PC-3 (cell line): ENCODE measurements around the gene LCK. TPM values are rescaled to one million over a fixed set of nuclear protein-coding genes. Genes with fewer than 3 reads are reported as not detected.

Source experiments
- ATAC-seq: fragments of 200-7000 bp; cut with Tn5 transposase; 2 replicates; pipeline ENCODE4 v1.9.1; 2020; ENCODE audit warnings: mild to moderate bottlenecking, moderate library complexity
- BruUV-seq: library from RNA; stranded (reverse); fragments of 400-500 nt; replicated peaks from 2 replicates; lab custom pipeline; 2021; lab: Mats Ljungman, UMichigan
- CTCF ChIA-PET: fragments of 300-600 bp; sonication (Branson Sonifier 250); formaldehyde crosslinking; loops from one replicate; lab custom pipeline; 2022; ENCODE audit warnings: antibody characterized with exemption; lab: Charles Lee
- POLR2A ChIA-PET: fragments of 300-600 bp; sonication (Branson Sonifier 250); formaldehyde crosslinking; loops from one replicate; lab custom pipeline; 2022; ENCODE audit warnings: antibody characterized with exemption; ENCODE audit not compliant: unreplicated experiment; lab: Charles Lee
- DNase-seq: peaks from one replicate; pipeline ENCODE4 v3.0.0-alpha.2; 2015
- H2AFZ ChIP-seq: fragments of 300-600 bp; sonication (generic); 2 replicates; pipeline ENCODE4 v1.6.0; 2016; ENCODE audit warnings: antibody characterized with exemption, low read length
- H3F3A ChIP-seq: fragments of 300-600 bp; sonication (generic); one replicate; pipeline ENCODE4 v1.6.0; 2017; ENCODE audit warnings: antibody characterized with exemption, low read length, control low read depth, mild to moderate bottlenecking; ENCODE audit not compliant: unreplicated experiment
- H3K27ac ChIP-seq: fragments of 300-600 bp; sonication (generic); 2 replicates; pipeline ENCODE4 v1.5.1; 2016; ENCODE audit warnings: mild to moderate bottlenecking, low read length
- H3K27me3 ChIP-seq: fragments of 300-600 bp; sonication (generic); 2 replicates; pipeline ENCODE4 v1.6.1; 2016; ENCODE audit warnings: low read length, mixed read lengths
- H3K36me3 ChIP-seq: fragments of 300-600 bp; sonication (generic); 2 replicates; pipeline ENCODE4 v1.6.1; 2016; ENCODE audit warnings: low read depth, mixed run types, low read length, mixed read lengths
- H3K4me1 ChIP-seq: fragments of 300-600 bp; sonication (generic); 2 replicates; pipeline ENCODE4 v1.5.1; 2016; ENCODE audit warnings: low read length; ENCODE audit not compliant: insufficient read depth
- H3K4me2 ChIP-seq: fragments of 300-600 bp; sonication (generic); 2 replicates; pipeline ENCODE4 v1.6.0; 2016; ENCODE audit warnings: low read length
- H3K4me3 ChIP-seq: fragments of 300-600 bp; sonication (generic); 2 replicates; pipeline ENCODE4 v1.5.1; 2016; ENCODE audit warnings: mild to moderate bottlenecking, low read length, mixed read lengths
- H3K79me2 ChIP-seq: fragments of 300-600 bp; sonication (generic); 2 replicates; pipeline ENCODE4 v1.6.1; 2017; ENCODE audit warnings: low read length, mixed read lengths
- H3K9ac ChIP-seq: fragments of 300-600 bp; sonication (generic); 2 replicates; pipeline ENCODE4 v1.6.0; 2016; ENCODE audit warnings: mild to moderate bottlenecking, low read length
- H3K9me2 ChIP-seq: fragments of 300-600 bp; sonication (generic); replicated peaks from 2 replicates; pipeline ENCODE4 v1.6.1; 2016; ENCODE audit warnings: mixed run types, low read length, mixed read lengths
- H3K9me3 ChIP-seq: fragments of 300-600 bp; sonication (generic); 2 replicates; pipeline ENCODE4 v1.6.1; 2016; ENCODE audit warnings: low read length, mixed read lengths
- H4K20me1 ChIP-seq: fragments of 300-600 bp; sonication (generic); 2 replicates; pipeline ENCODE4 v1.6.1; 2016; ENCODE audit warnings: low read length, mixed read lengths
- CTCF ChIP-seq: fragments of 300-600 bp; sonication (generic); conservative IDR thresholded peaks from 2 replicates; pipeline ENCODE4 v1.5.1; 2017; ENCODE audit warnings: antibody characterized with exemption, low read depth, mild to moderate bottlenecking, low read length
- EZH2 ChIP-seq: fragments of 300-600 bp; sonication (generic); IDR thresholded peaks from one replicate; pipeline ENCODE4 v1.6.1; 2017; ENCODE audit warnings: antibody characterized with exemption, mild to moderate bottlenecking, low read length; ENCODE audit not compliant: unreplicated experiment
- EZH2phosphoT487 ChIP-seq: fragments of 300-600 bp; sonication (generic); IDR thresholded peaks from 2 replicates; pipeline ENCODE4 v1.6.1; 2018; ENCODE audit warnings: mild to moderate bottlenecking, antibody characterized with exemption, low read length, borderline replicate concordance
- intact Hi-C: fragments of 100-400 bp; cut with micrococcal nuclease; formaldehyde crosslinking; loops from 2 replicates; pipeline ENCODE4 v1.9.0; 2023
- total RNA-seq: library from RNA; depleted of rRNA; stranded (reverse); fragments of >200 nt; gene quantifications from 2 replicates; pipeline ENCODE4 v1.2.3, GENCODE V29; 2014

The LCK gene
- total RNA-seq, 1 experiment from 2014 or later: 4.3 TPM

- no peak for DNase-seq
- ChIA-PET CTCF (no interaction called here), POLR2A (interaction anchor here (0.6 kb wide), 1 partner anchor 58 kb away, joined by 3 read pairs; no protein-coding TSS in a partner anchor)
- Histone ChIP-seq H4K20me1 (no peaks in the 10 kb centered on the region), H2AFZ (no peak overlapping the region), H3K4me2 (no peak overlapping the region), H3K79me2 (no peaks in the 10 kb centered on the region), H3K9ac (no peak overlapping the region), H3K9me3 (no peaks in the 10 kb centered on the region), H3K4me3 (no peak overlapping the region), H3F3A (no peaks in the 10 kb centered on the region), H3K9me2 (no peaks in the 10 kb centered on the region), H3K27ac (peak overlapping the region; percentile 6; the same call in 1 of the 2 replicates), H3K27me3 (no peaks in the 10 kb centered on the region), H3K36me3 (no peaks in the 10 kb centered on the region), H3K4me1 (peaks cover 13% of the 10 kb centered on the region)
- intact Hi-C loops: no loop called here
- BruUV-seq: no TSS peak
- no peak for TF ChIP-seq CTCF
- TF ChIP-seq EZH2phosphoT487: no peak
- TF ChIP-seq EZH2: no peak
- ATAC-seq: no peak
Measured at GRCh38 chr1:32274646-32275340, 23.7 kb downstream of the LCK start.

DNA sequence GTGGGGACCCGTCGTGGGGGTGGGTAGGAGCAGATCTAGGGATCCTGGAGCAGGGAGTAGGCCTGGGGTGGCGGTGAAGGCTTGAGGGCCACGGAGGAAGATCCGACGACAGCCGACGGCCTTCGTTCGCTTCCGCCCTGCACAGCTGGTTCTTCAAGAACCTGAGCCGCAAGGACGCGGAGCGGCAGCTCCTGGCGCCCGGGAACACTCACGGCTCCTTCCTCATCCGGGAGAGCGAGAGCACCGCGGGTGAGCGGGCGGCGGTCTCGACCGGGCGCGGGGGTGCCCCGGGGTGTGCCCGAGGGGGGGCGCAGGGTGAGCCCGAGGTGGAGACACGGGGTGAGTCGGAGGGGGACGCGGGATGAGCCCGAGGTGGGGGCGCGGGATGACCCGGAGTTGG lies 24.4 kb downstream of the LCK start:
- no peak for ATAC-seq
- TF ChIP-seq EZH2 (no peak), CTCF (no peak), EZH2phosphoT487 (no peak)
- CTCF ChIA-PET: no interaction called here

GRCh38 chr1:32276032-32276782 lies 25.1 kb downstream of the LCK start:
- CTCF ChIA-PET: no interaction called here

More for the DNA sequence above, 24.4 kb downstream of the LCK start:
- Histone ChIP-seq H3K4me3 (no peak overlapping the region), H3K4me2 (no peak overlapping the region), H3F3A (no peaks in the 10 kb centered on the region), H3K9me2 (no peaks in the 10 kb centered on the region), H3K9ac (no peak overlapping the region), H3K9me3 (no peaks in the 10 kb centered on the region), H2AFZ (no peak overlapping the region), H3K79me2 (no peaks in the 10 kb centered on the region), H3K36me3 (no peaks in the 10 kb centered on the region), H3K27ac (no peak overlapping the region), H3K4me1 (peaks cover 13% of the 10 kb centered on the region), H4K20me1 (no peaks in the 10 kb centered on the region), H3K27me3 (no peaks in the 10 kb centered on the region)
- intact Hi-C loops: no loop called here
- POLR2A ChIA-PET: interaction anchor here (0.6 kb wide), 1 partner anchor 59 kb away, joined by 3 read pairs; no protein-coding TSS in a partner anchor
- no TSS peak for BruUV-seq
- DNase-seq: no peak

More at GRCh38 chr1:32276032-32276782, 25.1 kb downstream of the LCK start:
- Histone ChIP-seq H3K9ac (no peak overlapping the region), H3K4me2 (no peak overlapping the region), H3K27ac (no peak overlapping the region), H3K9me2 (no peaks in the 10 kb centered on the region), H3K4me3 (no peak overlapping the region), H3K4me1 (peaks cover 13% of the 10 kb centered on the region), H3K36me3 (no peaks in the 10 kb centered on the region), H2AFZ (no peak overlapping the region), H4K20me1 (no peaks in the 10 kb centered on the region), H3K79me2 (no peaks in the 10 kb centered on the region), H3F3A (no peaks in the 10 kb centered on the region), H3K27me3 (no peaks in the 10 kb centered on the region), H3K9me3 (no peaks in the 10 kb centered on the region)
- TF ChIP-seq EZH2 (no peak), EZH2phosphoT487 (no peak), CTCF (no peak)
- POLR2A ChIA-PET: no interaction called here
- intact Hi-C loops: no loop called here
- DNase-seq (no peak), ATAC-seq (no peak)
- BruUV-seq: no TSS peak
